Measurements from ENCODE around the gene PDE4DIP. TPM values are rescaled to one million over a fixed set of nuclear protein-coding genes. Genes with fewer than 3 reads are reported as not detected.
"Not testable (repeated sequence)": the region's sequence is repeated elsewhere in the genome, so short reads cannot be mapped to it uniquely, and the experiment has no call there.

The PDE4DIP gene
- total RNA-seq = 8.9 TPM

DNA sequence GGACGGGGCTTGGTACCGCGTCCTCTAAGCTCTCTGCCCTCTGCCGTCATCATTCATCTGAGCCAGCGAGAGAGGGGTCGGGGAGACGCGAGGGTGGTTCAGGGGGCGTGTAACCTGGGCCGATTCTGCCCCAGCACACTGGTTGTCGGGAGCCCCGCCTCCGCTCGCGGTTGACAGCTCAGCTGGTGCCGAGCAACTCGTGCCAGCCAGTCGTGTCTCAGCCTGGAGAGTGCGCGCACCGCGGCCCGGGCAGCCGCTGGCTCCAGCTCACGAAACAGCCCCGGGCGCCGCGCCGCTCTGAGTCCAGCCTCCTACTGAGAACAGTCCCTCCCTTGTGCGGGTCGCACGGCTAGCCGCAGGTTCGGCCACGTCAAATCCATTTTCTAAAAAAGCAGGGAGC is at the start of gene PDE4DIP:
Gene PDE4DIP (plus strand): TSS at position 209 of the 400 bp plus-strand sequence. CDS start 347 bp downstream, outside the sequence.
- ATAC-seq = peak; percentile 86

DNA sequence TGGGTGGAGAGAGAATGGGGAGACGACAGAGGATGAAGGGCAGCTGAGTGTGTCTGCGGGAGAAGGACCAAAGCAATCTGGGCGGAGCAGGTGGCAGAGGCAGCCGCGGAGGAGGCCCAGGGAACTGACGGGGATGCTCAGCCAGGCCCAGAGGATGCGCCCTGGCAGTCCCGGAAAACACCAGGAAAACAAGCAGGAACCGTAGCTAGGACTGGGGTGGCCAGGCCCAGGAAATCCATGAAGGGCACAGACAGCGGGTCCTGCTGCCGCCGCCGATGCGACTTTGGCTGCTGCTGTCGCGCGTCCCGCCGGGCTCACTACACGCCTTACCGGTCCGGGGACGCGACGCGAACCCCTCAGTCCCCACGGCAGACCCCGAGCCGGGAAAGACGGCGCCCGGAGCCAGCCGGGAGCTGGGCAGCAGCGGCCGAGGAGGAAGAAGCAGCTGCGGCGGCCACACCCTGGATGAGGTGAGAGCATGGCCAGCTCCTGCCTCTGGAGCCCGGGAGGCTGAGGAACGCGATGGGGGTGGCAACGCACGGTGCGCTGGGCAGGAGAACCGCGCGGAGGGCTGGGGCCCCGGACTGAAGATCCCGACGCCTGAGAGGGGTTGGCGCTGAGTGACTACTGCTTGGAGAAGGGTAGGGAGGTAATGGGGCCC is 35.8 kb upstream of the PDE4DIP start:
- peak; percentile 49 for ATAC-seq

DNA sequence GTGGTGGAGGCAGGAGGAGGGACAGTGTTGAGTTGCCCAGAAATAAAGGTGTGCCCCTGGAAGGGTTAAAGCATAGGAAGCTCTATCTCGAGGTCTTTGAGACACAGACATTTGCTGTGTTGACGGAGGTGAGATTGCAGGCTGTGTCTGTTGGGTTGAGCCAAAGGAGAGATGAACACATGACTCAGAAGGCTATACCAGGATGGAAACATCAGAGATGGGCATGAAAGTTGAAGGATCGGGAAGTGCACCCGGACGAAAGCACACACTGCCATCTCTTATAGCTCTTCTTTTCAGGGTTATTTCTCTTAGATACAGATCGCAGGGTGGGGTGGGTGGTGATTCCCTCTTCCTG is 35.3 kb upstream of the PDE4DIP start:
- ATAC-seq = not testable (repeated sequence)

DNA sequence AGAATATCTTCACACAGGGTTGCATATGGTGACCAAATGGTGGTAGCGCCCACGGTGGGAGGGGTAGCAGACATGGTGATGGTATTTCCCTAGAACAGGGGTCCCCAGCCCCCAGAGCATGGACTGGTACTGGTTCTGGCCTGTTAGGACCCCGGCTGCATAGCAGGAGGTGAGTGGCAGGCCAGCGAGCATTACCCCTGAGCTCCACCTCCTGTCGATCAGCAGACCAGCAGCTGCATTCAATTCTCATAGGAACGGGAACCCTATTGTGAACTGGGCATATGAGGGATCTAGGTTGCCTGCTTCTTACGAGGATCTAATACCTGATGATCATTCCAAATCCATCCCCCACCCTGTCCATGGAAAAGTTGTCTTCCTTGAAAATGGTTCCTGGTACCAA is 22.0 kb upstream of the PDE4DIP start:
- ATAC-seq = not testable (repeated sequence)

DNA sequence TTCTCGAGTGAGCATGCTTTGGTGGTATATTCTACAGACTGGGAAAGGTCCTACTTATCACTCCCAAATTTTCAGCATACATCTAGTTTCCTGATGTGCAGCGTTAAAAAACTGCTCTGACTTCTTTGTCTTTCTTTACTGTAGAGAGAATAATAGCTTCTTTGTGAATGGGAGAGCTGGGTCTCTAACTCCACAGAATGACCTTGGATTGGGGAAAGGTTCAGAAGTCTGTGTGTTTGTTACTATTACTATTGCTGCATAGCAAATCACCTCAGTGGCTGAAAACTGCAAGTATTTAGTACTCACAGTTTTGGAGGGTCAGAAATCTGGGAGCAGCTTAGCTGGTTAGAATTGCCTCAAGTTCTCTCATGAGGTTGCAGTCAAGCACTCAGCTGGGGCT is 20.4 kb upstream of the PDE4DIP start:
- not testable (repeated sequence) for ATAC-seq

DNA sequence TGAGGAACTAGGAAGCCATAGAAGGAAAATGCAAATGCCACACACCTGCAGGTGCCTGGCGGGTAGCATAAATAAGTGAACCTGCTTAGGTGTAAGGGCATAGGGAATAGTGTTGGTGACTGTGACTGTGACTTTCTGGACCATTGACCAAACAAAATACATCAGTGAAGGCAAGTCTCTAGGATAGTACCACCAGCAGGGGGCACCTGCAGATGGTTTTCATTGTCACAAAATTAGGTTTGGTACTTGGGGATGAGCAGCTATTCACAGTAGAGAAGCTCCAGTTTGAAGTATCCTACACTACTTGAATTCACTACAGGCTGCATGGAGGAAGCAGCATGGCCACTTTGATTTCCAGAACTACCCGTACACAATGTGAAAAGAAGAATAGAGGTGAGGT is 19.2 kb upstream of the PDE4DIP start:
- peak; percentile 83 for ATAC-seq

DNA sequence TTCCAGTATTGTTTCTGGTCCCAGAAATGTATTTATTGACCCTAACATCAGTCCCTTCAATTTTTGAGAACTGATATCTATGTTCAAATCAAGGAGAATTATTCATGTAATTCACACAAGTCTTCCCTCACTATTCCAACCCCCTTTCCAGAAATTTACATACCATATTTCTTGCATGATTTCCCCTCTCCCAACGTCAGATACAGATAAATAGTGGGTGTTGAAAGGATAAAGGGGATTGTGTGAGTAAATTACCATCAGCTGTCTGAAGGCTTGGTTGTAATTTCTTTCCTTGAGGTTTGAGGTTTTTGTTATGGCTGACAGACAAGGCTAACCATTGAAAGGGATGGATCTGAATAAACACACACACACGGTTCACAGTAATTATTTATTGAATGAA is 15.7 kb upstream of the PDE4DIP start:
- not testable (repeated sequence) for ATAC-seq

DNA sequence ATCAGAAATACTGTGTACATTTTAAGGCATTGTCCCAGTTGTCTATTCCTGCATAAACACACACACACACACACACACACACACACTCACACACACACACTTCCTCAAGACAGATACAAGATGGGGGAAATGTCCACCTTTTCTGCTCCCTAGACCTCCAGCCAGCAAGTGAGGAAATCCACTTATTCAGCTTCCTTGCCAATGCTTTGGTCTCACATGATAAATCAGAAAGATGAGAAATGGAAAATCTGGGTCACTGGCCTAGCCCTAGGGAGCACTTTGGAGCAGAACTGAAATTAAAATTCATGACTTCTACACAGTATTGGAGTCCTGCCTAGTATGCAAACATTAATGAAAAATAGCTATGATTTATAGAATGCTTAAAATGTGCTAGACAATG is 15.3 kb upstream of the PDE4DIP start:
- ATAC-seq = not testable (repeated sequence)

DNA sequence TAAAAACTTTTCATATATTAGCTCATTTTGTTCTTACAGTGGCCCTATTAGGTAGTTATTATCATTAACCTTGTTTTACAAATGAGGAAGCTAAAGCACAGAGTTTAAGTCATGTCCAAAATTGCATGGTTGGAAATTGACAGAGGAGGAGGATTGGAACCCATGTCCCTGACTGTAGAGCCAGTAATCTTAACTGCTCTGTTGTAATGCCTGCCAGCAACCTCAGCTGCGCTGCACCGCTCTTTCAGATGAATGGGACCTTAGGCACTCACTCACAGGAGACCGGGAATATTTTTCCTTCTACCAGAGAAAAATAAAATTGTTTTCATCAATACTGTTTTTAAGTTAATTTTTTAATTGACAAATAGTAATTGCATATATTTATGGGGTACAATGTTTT is 14.9 kb upstream of the PDE4DIP start:
- ATAC-seq = not testable (repeated sequence)

DNA sequence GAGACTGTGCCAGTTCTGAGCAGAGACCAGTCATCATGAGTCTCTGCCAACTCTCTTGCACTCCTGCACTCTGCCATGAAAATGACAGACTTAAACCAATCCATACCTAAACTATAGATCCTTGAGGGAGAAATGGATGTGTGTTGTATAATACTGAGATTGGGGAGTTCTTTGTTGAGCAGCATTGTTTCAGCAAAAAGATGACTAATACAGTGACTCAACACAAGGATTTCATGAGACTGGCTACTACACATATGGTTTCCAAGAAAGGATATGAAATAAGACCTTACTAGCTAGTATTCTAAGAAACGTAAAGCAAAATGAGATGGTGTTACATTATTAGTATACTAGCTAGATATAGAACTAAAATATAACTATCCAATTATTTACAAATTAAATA is 3.0 kb upstream of the PDE4DIP start:
- ATAC-seq = peak; percentile 79

DNA sequence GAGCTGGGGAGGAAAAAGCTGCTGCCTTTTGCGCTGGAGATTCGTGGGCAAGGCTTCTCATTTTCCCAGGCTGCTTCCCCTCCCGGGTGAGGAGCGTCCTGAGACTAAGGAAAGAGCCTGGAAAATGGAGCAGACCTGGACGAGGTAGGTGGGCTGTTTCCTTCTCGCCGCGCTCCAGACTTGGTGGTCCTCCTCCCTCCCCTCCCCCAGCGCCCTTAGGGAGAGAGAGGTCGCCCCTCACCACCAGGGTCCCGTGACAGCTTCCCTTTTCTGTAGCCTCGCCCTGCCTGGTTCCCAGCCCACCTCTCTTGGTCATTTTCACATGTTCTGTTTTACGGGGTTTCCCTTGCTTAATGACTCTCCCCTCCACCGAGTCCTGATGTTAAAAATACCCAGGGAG is 423 bp downstream of the PDE4DIP start:
- not testable (repeated sequence) for ATAC-seq

DNA sequence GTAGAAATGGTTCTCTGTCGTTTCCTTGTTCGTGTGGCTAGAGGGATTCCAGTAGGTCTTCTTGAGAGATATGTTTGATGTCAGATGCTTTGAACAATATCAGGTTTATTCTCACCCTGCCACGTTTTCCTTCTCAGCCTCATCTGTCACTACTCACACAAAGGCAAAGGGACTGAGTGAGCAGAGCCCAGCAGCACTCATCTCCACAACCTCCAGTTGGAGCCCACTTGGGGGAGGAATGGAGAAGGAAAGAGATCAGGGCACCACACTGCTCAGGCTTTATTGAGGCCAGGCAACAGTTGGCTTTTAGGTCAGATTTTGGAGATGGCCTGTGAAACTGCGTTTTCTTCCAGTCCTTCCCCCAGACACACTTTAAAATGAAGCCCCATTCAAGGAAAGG is 840 bp downstream of the PDE4DIP start:
- ATAC-seq = not testable (repeated sequence)

DNA sequence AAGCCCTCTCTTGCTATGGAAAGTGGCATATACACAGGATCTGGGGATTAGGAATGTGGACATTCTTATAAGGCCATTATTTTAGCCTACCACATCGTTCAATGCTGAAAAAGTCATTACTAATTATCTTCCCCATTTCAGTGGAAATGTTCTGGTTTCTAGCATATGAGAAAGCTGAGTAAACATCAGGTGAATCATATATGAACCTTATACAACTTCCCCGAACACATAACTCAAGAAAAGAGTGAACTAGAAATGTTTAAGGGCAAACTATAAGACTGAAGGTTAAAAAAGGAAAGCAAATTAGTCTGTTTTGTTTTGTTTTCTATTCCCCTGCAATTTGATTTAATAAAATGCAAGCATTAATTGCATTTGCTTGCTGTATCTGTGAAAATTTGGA is 6.1 kb downstream of the PDE4DIP start:
- ATAC-seq = not testable (repeated sequence)

DNA sequence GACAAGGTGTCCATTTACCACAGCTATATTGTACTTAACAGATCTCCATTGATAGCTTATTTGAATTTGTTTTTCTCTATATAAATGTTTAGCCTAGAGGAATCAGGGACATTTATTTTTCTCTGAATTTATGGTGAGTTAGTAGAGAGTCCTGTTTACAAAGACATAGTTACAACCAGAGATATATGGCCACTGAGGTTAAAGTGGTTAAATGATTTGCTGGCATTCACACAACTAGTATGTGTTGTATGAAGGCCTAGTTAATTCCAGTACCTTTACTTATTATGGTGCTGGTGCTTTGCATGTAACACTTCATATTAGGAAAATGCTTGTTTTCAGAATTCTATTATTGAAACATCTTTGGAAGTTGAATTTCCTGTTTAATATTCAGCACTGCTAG is 6.6 kb downstream of the PDE4DIP start:
- not testable (repeated sequence) for ATAC-seq

DNA sequence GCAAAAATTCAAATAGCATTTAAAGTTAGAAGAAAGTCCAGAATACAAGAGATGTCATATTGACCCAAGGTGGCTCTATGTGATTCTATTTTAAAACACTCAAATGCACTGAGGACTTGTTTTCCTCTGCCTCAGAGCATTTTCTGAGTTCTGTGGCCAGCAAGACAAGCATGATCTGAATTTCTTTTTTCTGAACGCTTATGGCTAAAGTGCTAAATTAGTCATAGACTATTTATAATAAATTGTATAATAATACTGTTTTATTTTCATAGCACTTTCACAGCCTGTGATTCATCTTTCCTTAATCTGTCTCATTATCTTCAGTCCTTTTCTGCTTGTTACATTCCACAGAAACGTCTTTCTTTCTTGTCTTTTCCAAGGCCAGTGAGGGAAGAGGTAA is 7.5 kb downstream of the PDE4DIP start:
- peak; percentile 37 for ATAC-seq

DNA sequence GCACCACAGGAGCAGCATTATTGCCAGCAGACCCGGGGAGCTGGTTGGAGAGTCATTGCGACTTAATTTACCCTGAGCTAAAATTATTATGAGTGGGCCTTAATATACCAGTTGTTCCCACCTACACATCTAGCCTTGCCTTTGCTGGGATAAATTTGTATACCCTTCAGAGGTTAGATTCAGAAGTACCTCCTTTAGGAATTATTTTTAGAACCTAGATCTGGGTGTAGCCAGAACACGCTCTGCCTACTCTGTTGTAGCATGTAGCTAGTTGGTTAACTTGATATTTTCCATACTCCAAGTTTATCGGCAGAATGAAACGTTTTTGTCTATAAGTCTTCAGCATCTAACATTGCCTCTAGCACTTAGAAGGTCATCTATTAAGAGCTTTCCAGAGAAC is 9.1 kb downstream of the PDE4DIP start:
- not testable (repeated sequence) for ATAC-seq

DNA sequence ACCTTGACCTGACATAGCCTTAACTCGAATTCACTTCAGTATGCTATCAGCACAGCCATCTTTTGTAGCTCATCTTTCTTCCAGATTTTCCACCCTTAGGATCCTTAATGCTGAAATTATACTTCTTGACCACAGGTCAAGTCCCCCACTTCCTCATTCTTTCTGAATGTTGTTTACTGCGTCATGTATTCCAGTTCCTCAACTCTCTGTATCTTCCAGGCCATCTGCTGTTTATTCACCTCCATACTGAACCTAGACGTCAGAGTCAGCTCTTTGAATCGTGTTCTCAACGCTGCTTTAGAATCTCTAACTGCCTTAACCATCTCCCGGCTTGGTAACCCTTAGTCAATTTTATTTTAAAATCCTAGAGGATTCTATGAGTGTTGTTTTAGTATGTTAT is 9.8 kb downstream of the PDE4DIP start:
- not testable (repeated sequence) for ATAC-seq

DNA sequence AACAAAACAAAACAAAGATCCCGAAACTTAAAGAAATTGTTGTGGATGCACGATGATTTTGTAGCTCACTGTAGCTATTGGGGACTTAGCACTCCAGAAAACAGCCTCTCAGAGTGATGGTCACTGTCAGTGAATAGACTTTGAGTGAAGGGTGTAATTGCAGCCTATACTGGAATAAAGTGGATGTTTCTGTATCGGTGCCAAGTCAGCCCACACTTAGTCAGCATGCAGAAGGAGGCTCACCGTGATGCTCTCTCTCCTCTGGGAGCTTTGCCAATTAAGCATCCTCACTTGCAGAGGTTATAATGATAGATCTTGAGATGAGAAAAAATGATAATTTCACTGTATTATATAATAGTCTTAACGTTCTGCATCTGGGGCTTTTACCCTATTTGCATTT is 11.1 kb downstream of the PDE4DIP start:
- ATAC-seq = not testable (repeated sequence)

DNA sequence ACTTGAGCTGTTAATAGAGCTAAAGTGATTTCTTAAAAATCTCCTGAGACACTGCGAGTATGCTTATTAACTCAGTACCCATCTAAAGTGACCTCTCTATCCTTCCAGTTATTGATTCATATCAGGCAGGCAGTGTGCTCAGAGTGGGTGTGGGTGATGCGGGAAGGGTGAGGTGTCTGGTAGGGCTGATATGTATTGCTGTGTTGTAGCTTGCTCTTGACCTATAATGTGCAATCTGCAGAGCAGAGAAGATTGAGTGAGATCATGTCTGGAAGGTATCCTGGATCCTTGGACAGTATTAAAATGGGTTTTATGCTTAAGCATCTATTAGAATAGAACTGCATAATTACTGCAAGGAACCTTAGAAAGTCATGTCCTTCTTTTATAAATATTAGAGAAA is 15.8 kb downstream of the PDE4DIP start:
- ATAC-seq = not testable (repeated sequence)

DNA sequence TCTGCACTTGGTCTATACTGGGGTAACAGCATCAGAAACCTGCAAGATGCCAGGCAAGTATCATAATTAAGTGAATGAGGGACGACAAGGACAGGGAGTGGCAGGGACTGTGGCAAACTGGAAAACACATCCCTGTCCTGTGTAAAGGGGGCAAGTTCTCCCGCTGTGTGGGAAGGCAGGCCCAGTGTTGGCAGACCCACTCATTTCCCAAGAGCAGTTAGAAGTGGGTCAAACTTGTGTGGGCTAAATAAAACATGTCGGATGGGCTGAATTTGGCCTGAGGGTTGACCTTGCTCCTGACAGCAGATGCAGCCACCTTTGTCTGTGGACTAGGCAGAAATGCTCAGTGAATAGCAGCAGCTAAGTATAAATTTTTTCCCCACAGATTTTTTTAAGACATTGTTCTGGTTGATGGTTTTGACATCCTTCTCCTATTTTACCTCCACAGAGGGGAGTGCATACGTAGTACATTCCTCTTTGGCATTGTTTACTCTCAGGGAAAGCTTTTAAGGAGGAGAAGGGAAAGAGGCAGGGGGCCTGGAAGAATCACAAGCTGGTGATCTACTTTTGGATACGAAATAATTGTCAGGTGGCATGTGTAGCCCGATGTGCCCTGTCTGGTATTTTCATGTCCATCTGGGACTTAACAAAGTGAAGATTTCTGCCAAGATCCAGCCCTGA is 16.5 kb downstream of the PDE4DIP start:
- ATAC-seq = not testable (repeated sequence)

DNA sequence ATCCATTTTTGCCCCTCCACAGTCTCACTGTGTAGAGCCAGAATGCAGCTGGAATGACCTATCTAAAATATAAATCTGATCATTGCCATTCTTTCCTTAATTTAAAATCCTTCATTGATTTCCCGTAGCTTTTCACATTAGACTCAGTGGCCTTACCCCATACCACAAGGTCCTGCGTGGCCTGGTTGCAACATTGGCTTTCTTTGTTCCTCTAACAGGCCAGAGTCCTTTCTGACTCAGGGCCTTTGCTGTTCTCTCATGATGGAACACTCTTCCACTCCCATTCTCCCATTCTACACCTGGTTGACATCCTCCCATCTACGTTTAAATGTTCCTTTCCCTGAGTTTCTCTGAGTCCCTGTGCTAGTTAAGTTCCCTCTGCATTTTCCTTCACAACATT is 18.4 kb downstream of the PDE4DIP start:
- ATAC-seq = not testable (repeated sequence)

DNA sequence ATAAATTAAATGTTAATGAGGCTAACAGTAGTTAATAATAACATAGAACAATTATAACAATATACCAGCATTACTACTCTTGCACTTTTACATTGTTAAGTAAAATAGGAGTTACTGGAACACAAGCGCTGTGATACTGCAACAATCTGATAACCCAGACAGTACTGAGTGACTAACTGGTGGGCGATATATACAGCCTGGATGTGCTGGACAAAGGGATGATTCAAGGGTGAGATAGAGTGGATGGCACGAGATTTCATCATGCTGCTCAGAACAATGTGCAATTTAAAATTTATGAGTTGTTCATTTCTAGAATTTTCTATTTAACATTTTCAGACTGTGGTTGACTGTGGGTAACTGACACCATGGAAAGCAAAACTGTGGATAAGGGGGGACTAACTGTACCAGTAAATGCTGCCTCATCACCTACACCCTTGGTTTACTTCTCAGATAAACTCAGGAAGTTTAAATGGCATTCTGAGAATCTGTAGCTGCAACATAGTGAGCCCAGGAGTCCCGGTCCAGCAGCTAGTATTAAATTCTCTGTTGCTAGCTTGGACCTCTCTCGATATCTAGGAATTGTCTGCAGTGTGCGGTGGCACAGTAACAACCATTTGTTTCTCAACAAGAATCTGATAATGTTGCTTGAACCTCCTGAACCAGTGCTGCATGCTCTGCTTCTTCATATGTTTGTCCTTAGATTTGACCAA is 24.9 kb downstream of the PDE4DIP start:
- ATAC-seq = not testable (repeated sequence)

DNA sequence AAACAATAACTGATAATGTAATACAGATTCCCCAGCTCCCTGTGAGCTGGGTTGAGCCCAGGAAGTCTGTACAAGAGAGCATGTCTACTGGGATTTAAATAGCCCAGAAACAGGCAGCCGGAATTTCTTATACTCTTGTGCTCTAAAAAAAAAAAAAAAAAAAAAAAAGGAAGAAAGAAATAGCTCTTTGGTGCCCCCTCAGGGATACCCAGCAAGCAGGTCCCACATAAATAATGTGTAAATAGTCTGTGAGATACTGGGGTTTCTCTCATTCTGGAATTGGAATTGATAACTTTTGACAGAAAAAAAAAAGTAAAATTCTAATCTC is 25.4 kb downstream of the PDE4DIP start:
- not testable (repeated sequence) for ATAC-seq
